SJSA1 (cell line): ENCODE data around the gene POTEH. TPM values are rescaled to one million over a fixed set of nuclear protein-coding genes. Genes with fewer than 3 reads are reported as not detected.
"Not testable (repeated sequence)": the region's sequence is repeated elsewhere in the genome, so short reads cannot be mapped to it uniquely, and the experiment has no call there.

Experiments
- DNase-seq, 2 experiments: peaks; one replicate each; pipeline ENCODE4 v3.0.0-alpha.2; 2015 to 2020; ENCODE audit warnings: low spot score in 2 of 2, low read depth in 1 of 2
- H3K27ac ChIP-seq: fragments of 250-450 bp; sonication (Bioruptor Pico); 2 replicates; pipeline ENCODE4 v1.5.1; 2020; ENCODE audit warnings: mild to moderate bottlenecking, moderate library complexity
- H3K27me3 ChIP-seq: fragments of 250-450 bp; sonication (Bioruptor Pico); replicated peaks from 2 replicates; pipeline ENCODE4 v1.5.1; 2020; ENCODE audit warnings: mild to moderate bottlenecking, moderate library complexity
- H3K36me3 ChIP-seq: fragments of 250-450 bp; sonication (Bioruptor Pico); 2 replicates; pipeline ENCODE4 v1.5.1; 2020; ENCODE audit warnings: mild to moderate bottlenecking
- H3K4me1 ChIP-seq: fragments of 250-450 bp; sonication (Bioruptor Pico); replicated peaks from 2 replicates; pipeline ENCODE4 v1.6.1; 2021; ENCODE audit warnings: mild to moderate bottlenecking
- H3K4me3 ChIP-seq: fragments of 250-450 bp; sonication (Bioruptor Pico); 2 replicates; pipeline ENCODE4 v1.5.1; 2020; ENCODE audit warnings: mild to moderate bottlenecking
- H3K9me3 ChIP-seq: fragments of 250-450 bp; sonication (Bioruptor Pico); replicated peaks from 2 replicates; pipeline ENCODE4 v1.5.1; 2020; ENCODE audit warnings: mild to moderate bottlenecking
- total RNA-seq: library from RNA; depleted of rRNA; stranded (reverse); fragments of >200 nt; shearing (Covaris generic); gene quantifications from 2 replicates; pipeline ENCODE4 v1.2.3, GENCODE V29; 2014; rRNA removed

POTEH gene
- total RNA-seq, 1 experiment from 2014 or later = not detected

GRCh38 chr22:15760388-15761150 lies 70.7 kb downstream of the POTEH start:
- H3K4me3 ChIP-seq, H3K27ac ChIP-seq, H3K27me3 ChIP-seq, H3K36me3 ChIP-seq, DNase-seq, H3K9me3 ChIP-seq, H3K4me1 ChIP-seq: not testable (repeated sequence)

DNA sequence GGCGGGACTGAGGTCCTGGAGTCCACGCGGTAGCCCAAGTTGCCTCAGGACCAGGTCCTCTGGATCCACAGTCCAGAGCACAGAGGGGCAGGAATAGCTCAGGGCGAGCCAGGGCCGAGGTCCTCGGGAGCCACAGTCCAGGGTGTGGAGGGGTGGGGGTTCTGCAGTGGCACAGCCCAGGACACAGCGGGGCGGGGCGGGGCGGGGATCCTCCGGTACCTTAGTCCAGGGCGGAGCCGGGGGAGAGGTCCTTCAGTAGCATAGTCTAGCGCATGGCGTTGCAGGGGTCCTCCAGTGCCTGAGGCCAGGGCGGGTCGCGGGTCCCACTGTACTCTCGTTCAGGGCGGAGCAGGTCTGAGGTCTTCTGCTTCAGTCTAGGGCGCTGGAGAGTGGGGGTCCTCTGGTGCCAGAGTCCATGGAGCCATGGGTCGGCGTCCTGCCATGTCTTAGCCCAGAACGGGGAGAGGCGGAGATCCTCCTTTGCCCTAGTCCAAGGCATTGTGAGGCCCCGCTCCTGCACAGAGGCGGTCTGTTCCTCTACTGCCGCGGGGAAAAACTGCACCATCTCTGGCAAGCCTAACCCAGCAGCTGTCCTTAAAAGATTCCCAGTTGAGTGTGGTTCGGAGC lies 71.4 kb downstream of the POTEH start:
- H3K4me3 ChIP-seq, H3K9me3 ChIP-seq, H3K4me1 ChIP-seq, H3K27ac ChIP-seq, H3K27me3 ChIP-seq, H3K36me3 ChIP-seq: not testable (repeated sequence)
- peak in 1 of 2 experiments; percentile 28 for DNase-seq

GRCh38 chr22:15763559-15763958 lies 73.7 kb downstream of the POTEH start:
- not testable (repeated sequence) for H3K27ac ChIP-seq, H3K9me3 ChIP-seq, DNase-seq, H3K36me3 ChIP-seq, H3K27me3 ChIP-seq, H3K4me1 ChIP-seq, H3K4me3 ChIP-seq

Other genes with a start within 250 kb of the POTEH start
- gene OR11H1, start 161.8 kb upstream of the POTEH start, total RNA-seq = not detected in 2 replicates